GM23248 (cell line): Measurements from ENCODE around the gene NOTCH3.

ENCODE experiments used
- EZH2 ChIP-seq: fragments of 200-600 bp; sonication (generic); IDR thresholded peaks from 2 replicates; pipeline ENCODE4 v1.6.1; 2018; ENCODE audit warnings: antibody characterized with exemption, mild to moderate bottlenecking; ENCODE audit not compliant: insufficient read depth, poor library complexity, severe bottlenecking
- EZH2phosphoT487 ChIP-seq: fragments of 200-600 bp; sonication (generic); IDR thresholded peaks from 2 replicates; pipeline ENCODE4 v1.6.1; 2018; ENCODE audit warnings: antibody characterized with exemption, moderate library complexity, mild to moderate bottlenecking, low read depth; ENCODE audit not compliant: insufficient read depth

- TF ChIP-seq EZH2 (no peak), EZH2phosphoT487 (no peak)
These were observed 53.7 kb downstream of the NOTCH3 start for GRCh38 chr19:15147090-15147489.
